ENCODE measurements around the gene CSF3.

- TF ChIP-seq CTCF (IDR thresholded peaks at IDR 0.05; ENCODE audit: low read depth, low read length, missing input control) (no peak), MAX (IDR thresholded peaks at IDR 0.05) (no peak), FOXA1 (IDR thresholded peaks at IDR 0.05) (no peak), TAF1 (conservative IDR thresholded peaks at IDR 0.05) (no peak), JUND (IDR thresholded peaks at IDR 0.05) (no peak), RAD21 (IDR thresholded peaks at IDR 0.05) (no peak), YY1 (IDR thresholded peaks at IDR 0.05) (no peak), ZBTB33 (IDR thresholded peaks at IDR 0.05) (no peak), RXRA (IDR thresholded peaks at IDR 0.05) (no peak), GABPA (IDR thresholded peaks at IDR 0.05 in 1 of 2, conservative IDR thresholded peaks at IDR 0.05 in 1 of 2) (no peak), SP1 (IDR thresholded peaks at IDR 0.05) (no peak)
- TF ChIP-seq, protein P1, sequence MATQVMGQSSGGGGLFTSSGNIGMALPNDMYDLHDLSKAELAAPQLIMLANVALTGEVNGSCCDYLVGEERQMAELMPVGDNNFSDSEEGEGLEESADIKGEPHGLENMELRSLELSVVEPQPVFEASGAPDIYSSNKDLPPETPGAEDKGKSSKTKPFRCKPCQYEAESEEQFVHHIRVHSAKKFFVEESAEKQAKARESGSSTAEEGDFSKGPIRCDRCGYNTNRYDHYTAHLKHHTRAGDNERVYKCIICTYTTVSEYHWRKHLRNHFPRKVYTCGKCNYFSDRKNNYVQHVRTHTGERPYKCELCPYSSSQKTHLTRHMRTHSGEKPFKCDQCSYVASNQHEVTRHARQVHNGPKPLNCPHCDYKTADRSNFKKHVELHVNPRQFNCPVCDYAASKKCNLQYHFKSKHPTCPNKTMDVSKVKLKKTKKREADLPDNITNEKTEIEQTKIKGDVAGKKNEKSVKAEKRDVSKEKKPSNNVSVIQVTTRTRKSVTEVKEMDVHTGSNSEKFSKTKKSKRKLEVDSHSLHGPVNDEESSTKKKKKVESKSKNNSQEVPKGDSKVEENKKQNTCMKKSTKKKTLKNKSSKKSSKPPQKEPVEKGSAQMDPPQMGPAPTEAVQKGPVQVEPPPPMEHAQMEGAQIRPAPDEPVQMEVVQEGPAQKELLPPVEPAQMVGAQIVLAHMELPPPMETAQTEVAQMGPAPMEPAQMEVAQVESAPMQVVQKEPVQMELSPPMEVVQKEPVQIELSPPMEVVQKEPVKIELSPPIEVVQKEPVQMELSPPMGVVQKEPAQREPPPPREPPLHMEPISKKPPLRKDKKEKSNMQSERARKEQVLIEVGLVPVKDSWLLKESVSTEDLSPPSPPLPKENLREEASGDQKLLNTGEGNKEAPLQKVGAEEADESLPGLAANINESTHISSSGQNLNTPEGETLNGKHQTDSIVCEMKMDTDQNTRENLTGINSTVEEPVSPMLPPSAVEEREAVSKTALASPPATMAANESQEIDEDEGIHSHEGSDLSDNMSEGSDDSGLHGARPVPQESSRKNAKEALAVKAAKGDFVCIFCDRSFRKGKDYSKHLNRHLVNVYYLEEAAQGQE (IDR thresholded peaks at IDR 0.05) = no peak
Observed at GRCh38 chr17:40064971-40065768, 49.9 kb downstream of the CSF3 start.

All from liver (tissue), 3 donors.